Epithelial cell of proximal tubule (primary cell): ENCODE results near the gene FBXO2. TPM values are rescaled to one million over a fixed set of nuclear protein-coding genes. Genes with fewer than 3 reads are reported as not detected.

Experiments
- DNase-seq: peaks from one replicate; pipeline ENCODE4 v3.0.0-alpha.2; 2011; ENCODE audit warnings: low read depth
- H3K4me3 ChIP-seq: 2 replicates; pipeline ENCODE4 v1.5.1; 2011; ENCODE audit warnings: low read depth, mild to moderate bottlenecking, low read length
- total RNA-seq: library from RNA; depleted of rRNA; stranded (reverse); fragments of >200 nt; gene quantifications from 2 replicates; pipeline ENCODE4 v1.2.3, GENCODE V29; 2015
- TF ChIP-seq, protein P1 (sequence below): conservative IDR thresholded peaks from 2 replicates; pipeline ENCODE4 v1.5.1; 2012; ENCODE audit warnings: low read depth, mild to moderate bottlenecking, low read length

FBXO2 gene
- total RNA-seq, 1 donor from 2014 or later, result 6.5 TPM

- H3K4me3 ChIP-seq, result no peak overlapping the region
- no peak for DNase-seq
- TF ChIP-seq, protein P1, sequence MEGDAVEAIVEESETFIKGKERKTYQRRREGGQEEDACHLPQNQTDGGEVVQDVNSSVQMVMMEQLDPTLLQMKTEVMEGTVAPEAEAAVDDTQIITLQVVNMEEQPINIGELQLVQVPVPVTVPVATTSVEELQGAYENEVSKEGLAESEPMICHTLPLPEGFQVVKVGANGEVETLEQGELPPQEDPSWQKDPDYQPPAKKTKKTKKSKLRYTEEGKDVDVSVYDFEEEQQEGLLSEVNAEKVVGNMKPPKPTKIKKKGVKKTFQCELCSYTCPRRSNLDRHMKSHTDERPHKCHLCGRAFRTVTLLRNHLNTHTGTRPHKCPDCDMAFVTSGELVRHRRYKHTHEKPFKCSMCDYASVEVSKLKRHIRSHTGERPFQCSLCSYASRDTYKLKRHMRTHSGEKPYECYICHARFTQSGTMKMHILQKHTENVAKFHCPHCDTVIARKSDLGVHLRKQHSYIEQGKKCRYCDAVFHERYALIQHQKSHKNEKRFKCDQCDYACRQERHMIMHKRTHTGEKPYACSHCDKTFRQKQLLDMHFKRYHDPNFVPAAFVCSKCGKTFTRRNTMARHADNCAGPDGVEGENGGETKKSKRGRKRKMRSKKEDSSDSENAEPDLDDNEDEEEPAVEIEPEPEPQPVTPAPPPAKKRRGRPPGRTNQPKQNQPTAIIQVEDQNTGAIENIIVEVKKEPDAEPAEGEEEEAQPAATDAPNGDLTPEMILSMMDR, result no peak
These were observed 54.2 kb downstream of the FBXO2 start for GRCh38 chr1:11599891-11600576.

DNA sequence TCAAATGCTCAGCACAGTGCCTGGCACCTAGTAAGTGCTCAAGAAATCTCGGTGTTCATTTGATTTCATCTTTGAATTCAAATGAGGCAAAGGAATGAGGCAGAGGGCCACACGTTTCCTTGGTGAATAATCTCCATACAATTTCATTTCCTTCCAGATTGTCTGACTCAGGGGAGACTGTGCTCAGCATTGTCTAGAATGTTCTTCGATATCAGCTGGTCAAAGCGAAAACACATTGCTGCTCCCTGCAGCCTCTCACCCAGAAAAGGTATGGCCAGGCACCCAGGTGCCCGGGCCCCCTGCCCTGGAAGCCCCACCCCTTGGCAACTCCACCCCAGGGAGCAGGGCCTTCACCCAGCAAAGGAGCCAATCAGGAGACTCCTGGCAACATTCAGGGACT lies 55.8 kb downstream of the FBXO2 start:
- no peak for DNase-seq
- no peak overlapping the region for H3K4me3 ChIP-seq
- TF ChIP-seq, protein P1, result no peak

Other genes starting within 250 kb of the FBXO2 start
- 0.22 and 0.29 TPM in 2 replicates for gene DISP3, start 175.3 kb downstream of the FBXO2 start, total RNA-seq
- gene FBXO44, start 448 bp upstream of the FBXO2 start, total RNA-seq, result 8.0 and 13.7 TPM in 2 replicates
- gene FBXO6, start 9.8 kb upstream of the FBXO2 start, total RNA-seq, result 6.3 and 6.9 TPM in 2 replicates
- gene MAD2L2, start 26.7 kb upstream of the FBXO2 start, total RNA-seq, result 89.4 and 127 TPM in 2 replicates
- gene DRAXIN, start 37.3 kb upstream of the FBXO2 start, total RNA-seq, result under 0.01 and 0.12 TPM in 2 replicates
- 54.7 and 70.3 TPM in 2 replicates for gene AGTRAP, start 81.7 kb upstream of the FBXO2 start, total RNA-seq
- gene C1orf167, start 107.8 kb upstream of the FBXO2 start, total RNA-seq, result not detected in 2 replicates
- 4.1 and 6.2 TPM in 2 replicates for gene MTHFR, start 151.5 kb upstream of the FBXO2 start, total RNA-seq
- gene CLCN6, start 151.8 kb upstream of the FBXO2 start, total RNA-seq, result 6.8 and 8.0 TPM in 2 replicates
- not detected in 2 replicates for gene NPPA, start 193.4 kb upstream of the FBXO2 start, total RNA-seq
- 1.2 and 3.5 TPM in 2 replicates for gene NPPB, start 204.5 kb upstream of the FBXO2 start, total RNA-seq